Measurements from ENCODE around the gene RPS5.

RPS5 gene

GRCh38 chr19:58349590-58349989 is 37.5 kb upstream of the RPS5 start:
- no peaks in the 10 kb centered on the region for H3K27me3 ChIP-seq (ENCODE audit: insufficient read depth, low read length)
- no peaks in the 10 kb centered on the region for H3K36me3 ChIP-seq (ENCODE audit: insufficient read depth, low read length)
- no peaks in the 10 kb centered on the region for H3K9me2 ChIP-seq (ENCODE audit: low read depth, low read length)
- peaks cover 39% of the 10 kb centered on the region for H3K4me1 ChIP-seq (ENCODE audit: insufficient read depth, low read length, severe bottlenecking)
- H3K9ac ChIP-seq (ENCODE audit: low read length): no peak overlapping the region
- no peak overlapping the region for H3K4me3 ChIP-seq (ENCODE audit: low read depth, low read length, poor library complexity, severe bottlenecking)
- no peaks in the 10 kb centered on the region for H3F3A ChIP-seq (ENCODE audit: insufficient read depth, low read length)
- TF ChIP-seq CTCF (IDR thresholded peaks at IDR 0.05; ENCODE audit: low read length) (no peak), EZH2 (IDR thresholded peaks at IDR 0.05; ENCODE audit: borderline replicate concordance, low read length) (no peak)
- H3K79me2 ChIP-seq (ENCODE audit: insufficient read depth, low read length): peaks cover 9% of the 10 kb centered on the region
- H4K20me1 ChIP-seq (ENCODE audit: insufficient read depth, low read length): no peaks in the 10 kb centered on the region
- no peaks in the 10 kb centered on the region for H3K9me3 ChIP-seq (ENCODE audit: low read length)
- H2AFZ ChIP-seq (ENCODE audit: low read length): no peak overlapping the region
- no peak overlapping the region for H3K27ac ChIP-seq (ENCODE audit: low read depth, low read length, poor library complexity, severe bottlenecking)
- no peak overlapping the region for H3K4me2 ChIP-seq (ENCODE audit: low read length)

- peaks cover 9% of the 10 kb centered on the region for H3K79me2 ChIP-seq (ENCODE audit: insufficient read depth, low read length)
- H3F3A ChIP-seq (ENCODE audit: insufficient read depth, low read length): no peaks in the 10 kb centered on the region
- TF ChIP-seq CTCF (IDR thresholded peaks at IDR 0.05; ENCODE audit: low read length): no peak
- no peak for TF ChIP-seq EZH2 (IDR thresholded peaks at IDR 0.05; ENCODE audit: borderline replicate concordance, low read length)
- no peaks in the 10 kb centered on the region for H3K36me3 ChIP-seq (ENCODE audit: insufficient read depth, low read length)
- no peak overlapping the region for H2AFZ ChIP-seq (ENCODE audit: low read length)
- H3K4me3 ChIP-seq (ENCODE audit: low read depth, low read length, poor library complexity, severe bottlenecking): no peak overlapping the region
- no peak overlapping the region for H3K4me2 ChIP-seq (ENCODE audit: low read length)
- H3K27ac ChIP-seq (ENCODE audit: low read depth, low read length, poor library complexity, severe bottlenecking): no peak overlapping the region
- H3K27me3 ChIP-seq (ENCODE audit: insufficient read depth, low read length): no peaks in the 10 kb centered on the region
- no peaks in the 10 kb centered on the region for H3K9me2 ChIP-seq (ENCODE audit: low read depth, low read length)
- H3K4me1 ChIP-seq (ENCODE audit: insufficient read depth, low read length, severe bottlenecking): peaks cover 33% of the 10 kb centered on the region
- no peaks in the 10 kb centered on the region for H3K9me3 ChIP-seq (ENCODE audit: low read length)
- H3K9ac ChIP-seq (ENCODE audit: low read length): no peak overlapping the region
- no peaks in the 10 kb centered on the region for H4K20me1 ChIP-seq (ENCODE audit: insufficient read depth, low read length)
Observed at GRCh38 chr19:58350001-58350861, 36.8 kb upstream of the RPS5 start.

- Histone ChIP-seq H3K4me2 (ENCODE audit: low read length) (no peak overlapping the region), H3K9ac (ENCODE audit: low read length) (no peak overlapping the region), H3K9me3 (ENCODE audit: low read length) (no peaks in the 10 kb centered on the region), H3K36me3 (ENCODE audit: insufficient read depth, low read length) (no peaks in the 10 kb centered on the region), H4K20me1 (ENCODE audit: insufficient read depth, low read length) (no peaks in the 10 kb centered on the region), H3K27me3 (ENCODE audit: insufficient read depth, low read length) (no peaks in the 10 kb centered on the region), H3K27ac (ENCODE audit: low read depth, low read length, poor library complexity, severe bottlenecking) (no peak overlapping the region), H2AFZ (ENCODE audit: low read length) (no peak overlapping the region), H3K4me1 (ENCODE audit: insufficient read depth, low read length, severe bottlenecking) (peaks cover 26% of the 10 kb centered on the region), H3K79me2 (ENCODE audit: insufficient read depth, low read length) (peaks cover 9% of the 10 kb centered on the region), H3K4me3 (ENCODE audit: low read depth, low read length, poor library complexity, severe bottlenecking) (no peak overlapping the region), H3K9me2 (ENCODE audit: low read depth, low read length) (no peaks in the 10 kb centered on the region), H3F3A (ENCODE audit: insufficient read depth, low read length) (no peaks in the 10 kb centered on the region)
- TF ChIP-seq CTCF (IDR thresholded peaks at IDR 0.05; ENCODE audit: low read length): no peak
- TF ChIP-seq EZH2 (IDR thresholded peaks at IDR 0.05; ENCODE audit: borderline replicate concordance, low read length): no peak
Observed at GRCh38 chr19:58350871-58351557, 36.1 kb upstream of the RPS5 start.
